Stimulated activated CD4-positive, alpha-beta T cell treated with anti-CD3 and anti-CD28 coated beads, Interleukin-4, amount 100 ng/mL, for 24 hours (primary cell): ENCODE measurements around the gene QRFP.

Experiments used
- DNase-seq: peaks from one replicate; pipeline ENCODE4 v3.0.0-alpha.2; 2020

The QRFP gene

GRCh38 chr9:130847306-130848217 is 49.0 kb downstream of the QRFP start:
- no peak for DNase-seq

GRCh38 chr9:130846487-130847305 is 49.9 kb downstream of the QRFP start:
- DNase-seq = no peak

- DNase-seq = no peak
Observed at GRCh38 chr9:130845901-130846481, 50.6 kb downstream of the QRFP start.

GRCh38 chr9:130845254-130845653 is 51.4 kb downstream of the QRFP start:
- DNase-seq = no peak

- DNase-seq = no peak
Observed at GRCh38 chr9:130844044-130844451, 52.6 kb downstream of the QRFP start.

GRCh38 chr9:130843049-130843908 is 53.3 kb downstream of the QRFP start:
- DNase-seq = no peak
